Nephron (organoid): Measurements from ENCODE around the gene INS.

ENCODE experiments used
- H3K27ac Mint-ChIP-seq, 3 experiments: 2 replicates each; pipeline ENCODE4 v1.8.0; 2020; ENCODE audit warnings: mixed read lengths in 3 of 3, mild to moderate bottlenecking in 2 of 3, moderate library complexity in 1 of 3
- H3K27me3 Mint-ChIP-seq: 2 replicates; pipeline ENCODE4 v1.8.0; 2021; ENCODE audit warnings: low read depth, mild to moderate bottlenecking, moderate library complexity, mixed read lengths
- H3K36me3 Mint-ChIP-seq: 2 replicates; pipeline ENCODE4 v1.8.0; 2020; ENCODE audit warnings: low read depth, mixed read lengths
- H3K4me1 Mint-ChIP-seq: 2 replicates; pipeline ENCODE4 v1.8.0; 2020; ENCODE audit warnings: mixed read lengths
- H3K4me3 Mint-ChIP-seq, 3 experiments: 2 replicates each; pipeline ENCODE4 v1.8.0; 2020; ENCODE audit warnings: mild to moderate bottlenecking in 3 of 3, mixed read lengths in 3 of 3, moderate library complexity in 2 of 3
- H3K9me3 Mint-ChIP-seq: 2 replicates; pipeline ENCODE4 v1.8.0; 2020; ENCODE audit warnings: mixed read lengths
- TF ChIP-seq, protein P1 (sequence below), 3 experiments: fragments of 200-600 bp; sonication (generic); IDR thresholded peaks; one replicate each; pipeline ENCODE4 v1.5.0; 2021; ENCODE audit warnings: antibody characterized with exemption in 3 of 3; ENCODE audit not compliant: unreplicated experiment in 3 of 3

INS gene

DNA sequence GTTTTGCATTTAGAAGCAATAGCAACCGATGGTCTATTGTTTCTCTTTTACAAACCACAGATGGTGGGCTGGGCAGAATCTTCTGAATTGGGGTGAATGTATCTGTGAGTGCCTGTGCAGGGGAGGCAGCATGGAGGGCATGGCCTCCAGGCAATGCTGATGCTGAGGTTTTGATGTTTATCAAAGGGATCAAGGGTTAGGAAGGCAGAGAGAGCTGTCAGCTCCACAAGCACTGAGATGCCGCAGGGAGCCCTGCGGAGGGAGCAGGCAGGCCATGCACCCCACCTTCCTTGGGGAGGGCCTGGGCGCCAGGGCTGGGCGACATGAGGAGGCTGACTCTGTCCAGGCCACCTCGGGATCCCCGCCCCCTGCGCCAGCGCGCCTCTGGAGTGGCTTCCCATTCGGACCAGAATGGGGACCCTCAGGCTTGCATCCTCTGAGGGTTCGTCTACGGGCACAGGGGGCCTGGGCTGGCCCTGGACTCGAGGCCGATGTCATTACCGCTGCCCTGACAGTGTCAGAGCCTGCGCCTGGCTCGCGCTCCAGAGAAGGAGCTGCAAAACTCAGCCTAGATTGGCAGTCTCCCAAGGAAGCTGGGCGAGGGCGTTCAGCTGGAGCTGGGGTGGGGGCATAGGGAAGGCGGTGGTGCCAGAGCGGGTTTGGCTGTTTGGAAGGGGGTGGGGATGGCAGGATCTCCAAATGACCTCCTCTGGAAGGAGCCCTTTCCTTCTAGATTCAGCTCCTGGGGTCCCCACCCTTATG, 24.5 kb upstream of the INS start:
- TF ChIP-seq, protein P1, sequence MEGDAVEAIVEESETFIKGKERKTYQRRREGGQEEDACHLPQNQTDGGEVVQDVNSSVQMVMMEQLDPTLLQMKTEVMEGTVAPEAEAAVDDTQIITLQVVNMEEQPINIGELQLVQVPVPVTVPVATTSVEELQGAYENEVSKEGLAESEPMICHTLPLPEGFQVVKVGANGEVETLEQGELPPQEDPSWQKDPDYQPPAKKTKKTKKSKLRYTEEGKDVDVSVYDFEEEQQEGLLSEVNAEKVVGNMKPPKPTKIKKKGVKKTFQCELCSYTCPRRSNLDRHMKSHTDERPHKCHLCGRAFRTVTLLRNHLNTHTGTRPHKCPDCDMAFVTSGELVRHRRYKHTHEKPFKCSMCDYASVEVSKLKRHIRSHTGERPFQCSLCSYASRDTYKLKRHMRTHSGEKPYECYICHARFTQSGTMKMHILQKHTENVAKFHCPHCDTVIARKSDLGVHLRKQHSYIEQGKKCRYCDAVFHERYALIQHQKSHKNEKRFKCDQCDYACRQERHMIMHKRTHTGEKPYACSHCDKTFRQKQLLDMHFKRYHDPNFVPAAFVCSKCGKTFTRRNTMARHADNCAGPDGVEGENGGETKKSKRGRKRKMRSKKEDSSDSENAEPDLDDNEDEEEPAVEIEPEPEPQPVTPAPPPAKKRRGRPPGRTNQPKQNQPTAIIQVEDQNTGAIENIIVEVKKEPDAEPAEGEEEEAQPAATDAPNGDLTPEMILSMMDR (IDR thresholded peaks at IDR 0.05; ENCODE audit: unreplicated experiment in 3 of 3) = no peak
- peaks cover 7% of the 10 kb centered on the region for H3K4me1 Mint-ChIP-seq
- peaks cover 9% of the 10 kb centered on the region for H3K27me3 Mint-ChIP-seq
- H3K9me3 Mint-ChIP-seq = no peaks in the 10 kb centered on the region
- no peaks in the 10 kb centered on the region for H3K36me3 Mint-ChIP-seq
- H3K4me3 Mint-ChIP-seq = no peak overlapping the region
- no peak overlapping the region for H3K27ac Mint-ChIP-seq

- Mint-ChIP-seq H3K36me3 (no peaks in the 10 kb centered on the region), H3K9me3 (no peaks in the 10 kb centered on the region), H3K27ac (no peak overlapping the region), H3K4me3 (no peak overlapping the region), H3K27me3 (peaks cover 4% of the 10 kb centered on the region), H3K4me1 (peaks cover 5% of the 10 kb centered on the region)
- TF ChIP-seq, protein P1 (IDR thresholded peaks at IDR 0.05; ENCODE audit: unreplicated experiment in 3 of 3) = no peak
Observed at GRCh38 chr11:2182692-2183474, 21.9 kb upstream of the INS start.

DNA sequence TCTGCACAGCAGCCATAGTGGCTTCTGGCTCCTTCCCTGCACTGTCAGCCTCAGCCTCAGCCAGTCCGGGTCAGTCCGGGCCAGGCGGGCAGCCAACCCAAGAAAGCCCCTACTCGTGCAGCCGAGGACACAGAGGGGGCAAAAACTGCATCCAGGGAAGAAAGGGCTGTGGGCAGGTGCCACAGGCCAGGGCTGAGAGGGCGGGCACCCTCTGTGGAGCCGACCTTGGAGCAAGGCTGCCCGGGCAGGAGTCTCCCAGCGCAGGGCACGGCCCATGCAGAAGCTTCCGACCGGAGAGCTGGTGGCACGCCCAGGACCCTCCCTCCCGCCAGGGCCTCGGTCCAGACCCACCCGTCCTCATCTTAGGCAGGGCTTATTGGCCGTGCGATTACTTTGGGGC, 21.1 kb upstream of the INS start:
- peaks cover 5% of the 10 kb centered on the region for H3K4me1 Mint-ChIP-seq
- H3K27me3 Mint-ChIP-seq = peaks cover 4% of the 10 kb centered on the region
- TF ChIP-seq, protein P1 (IDR thresholded peaks at IDR 0.05; ENCODE audit: unreplicated experiment in 3 of 3) = no peak
- H3K36me3 Mint-ChIP-seq = no peaks in the 10 kb centered on the region
- H3K9me3 Mint-ChIP-seq = no peaks in the 10 kb centered on the region
- H3K4me3 Mint-ChIP-seq = no peak overlapping the region
- no peak overlapping the region for H3K27ac Mint-ChIP-seq

DNA sequence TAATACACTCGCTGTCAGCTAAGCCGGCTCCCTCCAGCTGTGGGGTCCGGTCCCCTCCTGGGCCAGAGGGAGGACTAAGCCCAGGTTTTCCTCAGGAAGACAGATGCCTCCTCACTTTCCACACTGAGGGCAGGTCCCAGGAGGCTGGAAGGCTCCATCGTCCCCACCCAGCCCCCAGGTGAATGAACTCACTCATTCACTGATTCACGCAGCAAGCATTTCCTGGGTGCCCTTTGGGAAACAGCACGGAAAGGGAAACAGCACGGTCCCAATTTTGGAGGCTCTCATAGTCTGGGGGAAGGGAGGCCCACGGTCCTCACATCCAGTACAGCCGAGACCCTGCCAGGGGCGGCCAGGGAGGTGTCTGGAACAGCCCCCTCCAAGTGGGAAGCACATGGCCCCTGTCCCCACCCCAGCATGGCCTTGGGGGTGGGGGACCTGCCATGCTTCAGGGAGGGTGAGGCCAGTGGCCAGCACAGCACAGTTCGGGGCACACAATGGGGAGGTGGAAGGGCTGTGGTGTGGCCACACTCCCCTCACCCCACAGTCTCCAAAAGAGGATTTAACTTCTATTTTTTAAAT, 19.9 kb upstream of the INS start:
- H3K4me3 Mint-ChIP-seq = no peak overlapping the region
- TF ChIP-seq, protein P1 (IDR thresholded peaks at IDR 0.05; ENCODE audit: unreplicated experiment in 3 of 3) = no peak
- H3K36me3 Mint-ChIP-seq = no peaks in the 10 kb centered on the region
- H3K27ac Mint-ChIP-seq = no peak overlapping the region
- H3K9me3 Mint-ChIP-seq = no peaks in the 10 kb centered on the region
- H3K27me3 Mint-ChIP-seq = peaks cover 9% of the 10 kb centered on the region
- H3K4me1 Mint-ChIP-seq = peaks cover 9% of the 10 kb centered on the region

- Mint-ChIP-seq H3K4me1 (peaks cover 9% of the 10 kb centered on the region), H3K27me3 (peaks cover 9% of the 10 kb centered on the region), H3K9me3 (no peaks in the 10 kb centered on the region), H3K36me3 (no peaks in the 10 kb centered on the region), H3K4me3 (no peak overlapping the region), H3K27ac (no peak overlapping the region)
- TF ChIP-seq, protein P1 (IDR thresholded peaks at IDR 0.05; ENCODE audit: unreplicated experiment in 3 of 3) = no peak
Observed at GRCh38 chr11:2180347-2180746, 19.3 kb upstream of the INS start.
